ENCODE data around the gene FAR2.
A peak's percentile ranks its signal among the peaks of the same experiment; 100 is the strongest.
"Not testable (repeated sequence)": the region's sequence is repeated elsewhere in the genome, so short reads cannot be mapped to it uniquely, and the experiment has no call there.

The FAR2 gene

GRCh38 chr12:29343022-29343799 is 194.1 kb downstream of the FAR2 start:
- DNase-seq = no peak

GRCh38 chr12:29346769-29347421 is 197.8 kb downstream of the FAR2 start:
- DNase-seq = no peak

- DNase-seq = no peak
Measured at GRCh38 chr12:29350080-29350479, 201.0 kb downstream of the FAR2 start.

GRCh38 chr12:29354954-29355353 is 205.9 kb downstream of the FAR2 start:
- DNase-seq = no peak

GRCh38 chr12:29365091-29365490 is 216.0 kb downstream of the FAR2 start:
- no peak for DNase-seq

GRCh38 chr12:29374012-29374411 is 224.9 kb downstream of the FAR2 start:
- DNase-seq = no peak

GRCh38 chr12:29374913-29375312 is 225.8 kb downstream of the FAR2 start:
- no peak for DNase-seq

GRCh38 chr12:29376118-29376517 is 227.0 kb downstream of the FAR2 start:
- no peak for DNase-seq

GRCh38 chr12:29380536-29381523 is 231.8 kb downstream of the FAR2 start, which contains the start of gene ERGIC2:
Gene ERGIC2, minus strand, starts transcription at chr12:29381172. Its CDS starts 9,539 bp downstream, at chr12:29371633.
- peak; percentile 98 for DNase-seq

- DNase-seq = no peak
Measured at GRCh38 chr12:29382251-29382650, 233.2 kb downstream of the FAR2 start.

- not testable (repeated sequence) for DNase-seq
Measured at GRCh38 chr12:29385194-29385593, 236.1 kb downstream of the FAR2 start.

Data from NCI-H187 treated with DMSO at 0.1 percent for 48 hours (cell line).